Omental fat pad (tissue), 4 donors: ENCODE data around the gene C6orf120. TPM values are rescaled to one million over a fixed set of nuclear protein-coding genes. Genes with fewer than 3 reads are reported as not detected.
A peak's percentile ranks its signal among the peaks of the same experiment; 100 is the strongest.

Experiments used
- ATAC-seq: fragments of 150-250 bp; one replicate; pipeline ENCODE4 v1.9.1; 2016; ENCODE audit warnings: mild to moderate bottlenecking, moderate library complexity; ENCODE audit not compliant: low FRiP score
- DNase-seq: peaks from one replicate; pipeline ENCODE4 v3.0.0-alpha.2; 2019; ENCODE audit warnings: low spot score
- total RNA-seq, 4 donors: library from RNA; depleted of rRNA; stranded (reverse); fragments of >200 nt; gene quantifications; one replicate each; pipeline ENCODE4 v1.1.0, GENCODE V29; 2016
- TF ChIP-seq, protein P1 (sequence below), 3 donors: fragments of 450-650 bp; IDR thresholded peaks; one replicate each; pipeline ENCODE4 v1.5.1; 2016 to 2017; ENCODE audit warnings: antibody characterized with exemption in 3 of 3, mild to moderate bottlenecking in 3 of 3, moderate library complexity in 2 of 3

Gene C6orf120
- total RNA-seq, 4 donors from 2014 or later, result 41.2 to 45.0 (median 43.0) TPM

DNA sequence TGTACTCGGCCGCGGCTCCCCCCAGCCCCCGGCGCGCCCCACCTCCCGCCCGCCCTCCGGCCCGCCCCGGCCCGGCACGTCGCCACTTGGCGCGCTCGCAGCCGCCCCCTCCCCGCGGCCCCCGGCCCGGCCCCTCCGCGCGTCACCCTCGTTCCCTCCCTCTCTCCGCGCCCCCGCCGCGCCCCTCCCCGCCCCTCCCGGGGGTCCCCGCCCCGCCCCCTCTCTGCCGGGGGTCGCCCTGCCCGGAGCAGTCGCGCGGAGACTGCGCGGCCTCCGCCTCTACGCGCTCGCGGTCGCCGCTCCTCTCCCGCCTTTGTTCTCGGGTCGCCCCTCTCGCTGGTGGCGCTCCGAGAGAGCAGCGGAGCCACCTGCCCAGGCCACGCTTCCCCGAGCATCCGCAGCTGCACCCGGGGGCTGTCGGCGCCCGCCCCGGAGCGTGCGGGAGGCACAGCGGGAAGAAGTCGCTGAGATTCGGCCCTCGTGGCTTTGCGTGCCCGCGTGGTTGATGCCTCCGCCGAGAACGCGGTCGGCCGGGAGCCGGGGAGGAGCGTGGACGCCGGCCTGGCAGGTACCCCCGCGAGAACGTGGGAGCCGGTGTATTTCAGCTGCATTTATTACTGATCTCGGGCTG, 22.7 kb downstream of the C6orf120 start, which contains the start of gene PHF10:
TSS of gene PHF10 (minus strand) at position 7 of the 631 bp plus-strand sequence. CDS start 569 bp downstream, outside the sequence.
- TF ChIP-seq, protein P1, sequence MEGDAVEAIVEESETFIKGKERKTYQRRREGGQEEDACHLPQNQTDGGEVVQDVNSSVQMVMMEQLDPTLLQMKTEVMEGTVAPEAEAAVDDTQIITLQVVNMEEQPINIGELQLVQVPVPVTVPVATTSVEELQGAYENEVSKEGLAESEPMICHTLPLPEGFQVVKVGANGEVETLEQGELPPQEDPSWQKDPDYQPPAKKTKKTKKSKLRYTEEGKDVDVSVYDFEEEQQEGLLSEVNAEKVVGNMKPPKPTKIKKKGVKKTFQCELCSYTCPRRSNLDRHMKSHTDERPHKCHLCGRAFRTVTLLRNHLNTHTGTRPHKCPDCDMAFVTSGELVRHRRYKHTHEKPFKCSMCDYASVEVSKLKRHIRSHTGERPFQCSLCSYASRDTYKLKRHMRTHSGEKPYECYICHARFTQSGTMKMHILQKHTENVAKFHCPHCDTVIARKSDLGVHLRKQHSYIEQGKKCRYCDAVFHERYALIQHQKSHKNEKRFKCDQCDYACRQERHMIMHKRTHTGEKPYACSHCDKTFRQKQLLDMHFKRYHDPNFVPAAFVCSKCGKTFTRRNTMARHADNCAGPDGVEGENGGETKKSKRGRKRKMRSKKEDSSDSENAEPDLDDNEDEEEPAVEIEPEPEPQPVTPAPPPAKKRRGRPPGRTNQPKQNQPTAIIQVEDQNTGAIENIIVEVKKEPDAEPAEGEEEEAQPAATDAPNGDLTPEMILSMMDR (IDR thresholded peaks at IDR 0.05), result no peak
- no peak for DNase-seq
- peak; percentile 35 for ATAC-seq

DNA sequence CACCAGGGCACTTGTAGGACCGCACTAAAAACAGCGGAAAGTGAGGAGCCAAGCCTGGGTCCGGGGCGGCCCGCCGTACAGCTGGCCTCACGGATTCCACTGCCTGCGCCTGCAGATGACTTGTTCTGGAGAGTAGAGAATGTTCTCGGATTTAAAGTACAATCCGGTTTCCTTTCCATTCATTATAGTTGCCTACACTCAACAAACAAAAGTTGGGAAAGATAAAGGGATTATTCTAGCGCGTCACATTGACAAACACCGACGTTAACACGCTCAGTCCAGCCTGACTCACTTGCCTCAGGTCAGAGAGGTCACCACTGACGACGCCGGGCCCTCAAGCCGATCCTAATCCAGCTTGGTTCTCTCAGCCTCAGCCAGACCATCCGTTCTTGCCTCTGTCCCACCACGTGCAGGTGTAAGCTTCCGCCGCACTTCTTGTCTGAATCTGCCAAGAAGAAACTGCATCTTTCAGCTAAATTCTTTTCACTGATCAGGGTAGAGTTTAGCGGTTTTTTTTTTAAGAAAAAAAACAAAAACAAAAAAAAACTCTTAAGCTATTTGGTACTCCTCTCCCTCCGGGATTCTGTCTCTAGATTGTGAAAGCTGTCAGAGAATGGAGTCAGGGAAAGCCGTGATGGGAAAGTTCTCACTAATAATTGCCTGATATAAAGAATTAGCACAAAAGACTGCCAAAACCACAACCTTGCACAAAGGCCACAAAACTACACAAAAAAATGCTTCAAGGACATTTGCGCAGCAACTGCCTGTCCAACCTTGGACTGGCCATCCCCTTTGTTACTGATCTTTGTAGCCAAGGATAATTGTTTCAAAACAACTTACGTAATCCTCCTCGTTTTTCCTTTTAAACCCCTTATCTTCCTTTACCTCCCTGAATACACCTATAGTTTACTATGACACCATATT, 23.5 kb downstream of the C6orf120 start:
- ATAC-seq, result peak; percentile 85
- DNase-seq, result peak; percentile 73
- TF ChIP-seq, protein P1 (IDR thresholded peaks at IDR 0.05), result no peak

DNA sequence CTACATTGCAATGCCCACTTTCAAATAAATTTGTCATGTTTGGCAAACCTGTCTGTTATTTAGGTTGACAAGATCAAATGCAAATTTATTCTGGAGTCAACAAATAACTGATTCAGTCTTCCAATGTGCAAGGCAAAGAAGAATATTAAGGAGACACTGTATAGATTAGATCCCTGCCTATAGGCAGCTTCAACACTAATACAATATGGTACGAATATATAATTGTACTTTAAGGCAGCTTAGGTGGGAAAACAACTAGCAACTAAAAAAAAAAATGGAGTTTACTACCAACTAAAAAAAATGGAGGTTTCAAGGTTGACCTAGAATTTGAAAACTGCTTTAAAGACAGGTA, 24.1 kb downstream of the C6orf120 start:
- TF ChIP-seq, protein P1 (IDR thresholded peaks at IDR 0.05), result no peak
- no peak for ATAC-seq
- no peak for DNase-seq

DNA sequence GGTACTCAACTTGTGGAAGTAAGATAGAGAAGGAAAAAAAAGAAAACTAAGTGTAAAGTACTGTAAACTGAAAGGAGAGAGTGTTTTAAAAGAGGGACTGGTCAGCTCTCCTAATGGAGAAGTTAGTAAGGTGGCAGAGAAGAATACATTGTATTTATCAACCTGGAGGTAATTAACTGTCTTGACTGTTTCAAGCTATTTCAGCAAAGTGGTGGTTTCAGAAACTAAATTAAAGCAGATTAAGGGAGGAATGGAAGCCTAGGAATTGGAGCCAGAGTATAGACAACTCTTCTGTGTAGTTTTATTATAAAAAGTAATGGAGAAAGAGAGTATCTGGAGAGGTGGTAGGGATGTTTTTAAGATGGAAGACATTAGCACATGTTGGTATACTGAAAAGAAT, 25.0 kb downstream of the C6orf120 start:
- no peak for ATAC-seq
- no peak for DNase-seq
- TF ChIP-seq, protein P1 (IDR thresholded peaks at IDR 0.05), result no peak

DNA sequence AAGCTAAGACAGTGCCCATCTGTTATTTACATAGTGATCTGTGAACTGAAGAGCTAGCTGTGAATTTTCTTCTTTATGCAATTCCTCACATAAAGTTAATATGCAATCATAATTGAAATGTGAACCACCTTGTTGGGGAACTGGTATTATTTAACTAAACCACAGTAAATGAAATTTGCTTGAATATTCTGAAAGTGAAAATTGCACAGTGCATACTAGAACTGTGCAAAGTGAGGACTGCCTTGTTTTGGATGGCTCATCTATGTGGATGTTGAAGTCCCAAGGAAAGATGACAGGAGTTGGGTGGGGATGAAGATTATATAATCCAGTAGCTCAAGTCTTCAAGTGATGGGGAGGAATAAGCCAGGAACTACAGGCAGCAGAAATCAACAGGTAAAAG, 28.0 kb downstream of the C6orf120 start:
- TF ChIP-seq, protein P1 (IDR thresholded peaks at IDR 0.05), result no peak
- ATAC-seq (no peak), DNase-seq (no peak)

DNA sequence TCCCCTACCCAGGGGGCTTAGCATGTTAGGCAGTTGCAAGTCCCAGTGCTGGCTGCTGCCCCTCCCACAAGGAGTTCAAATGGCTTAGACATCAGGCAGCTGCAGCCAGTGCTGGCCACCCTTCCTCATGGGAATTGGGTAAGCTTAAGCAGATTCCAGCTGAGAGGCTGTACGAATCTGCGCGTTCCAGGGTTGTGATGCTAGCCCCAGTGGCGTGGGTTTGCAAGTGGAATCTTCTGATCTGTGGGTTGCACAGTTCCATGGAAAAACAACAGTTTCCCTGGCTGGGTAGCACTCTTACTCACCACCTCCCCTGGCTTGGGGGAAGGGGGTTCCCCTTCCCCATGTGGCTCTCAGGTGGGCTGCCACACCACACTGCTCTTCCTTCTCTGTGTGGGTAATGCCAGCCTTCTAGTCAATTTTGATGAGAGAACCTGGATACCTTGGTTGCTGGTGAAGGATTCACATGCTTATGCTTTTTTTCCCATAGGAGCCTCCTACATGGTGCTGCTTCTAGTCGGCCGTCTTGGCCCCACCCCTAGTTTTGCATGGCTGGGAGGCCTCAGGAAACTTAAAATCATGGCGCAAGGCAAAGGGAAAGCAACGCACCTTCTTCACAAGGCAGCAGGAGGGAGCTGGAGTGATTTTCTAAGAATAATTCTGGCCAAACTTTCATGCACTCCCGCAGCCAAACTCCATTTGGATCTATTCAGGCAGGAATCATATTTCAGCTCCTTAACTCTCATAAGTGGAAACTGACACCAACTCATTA, 36.5 kb downstream of the C6orf120 start:
- no peak for DNase-seq
- TF ChIP-seq, protein P1 (IDR thresholded peaks at IDR 0.05), result no peak
- ATAC-seq, result peak; percentile 71
